CD4-positive, alpha-beta T cell treated with Interleukin-4 for 4 hours (primary cell): ENCODE results near the gene TDRD1.

Source experiments
- DNase-seq: peaks from one replicate; pipeline ENCODE4 v3.0.0-alpha.2; 2020

TDRD1 gene

GRCh38 chr10:114179747-114180146, 594 bp downstream of the TDRD1 start:
- no peak for DNase-seq

GRCh38 chr10:114180937-114181336, 1.8 kb downstream of the TDRD1 start:
- DNase-seq = no peak

GRCh38 chr10:114181971-114182370, 2.8 kb downstream of the TDRD1 start:
- no peak for DNase-seq

- DNase-seq = no peak
These were observed 4.4 kb downstream of the TDRD1 start for GRCh38 chr10:114183563-114183962.

- DNase-seq = no peak
These were observed 5.1 kb downstream of the TDRD1 start for GRCh38 chr10:114184276-114184675.

GRCh38 chr10:114188001-114188400, 8.8 kb downstream of the TDRD1 start:
- no peak for DNase-seq

GRCh38 chr10:114188900-114189299, 9.7 kb downstream of the TDRD1 start:
- no peak for DNase-seq

GRCh38 chr10:114189700-114190099, 10.5 kb downstream of the TDRD1 start:
- DNase-seq = no peak

GRCh38 chr10:114195079-114195478, 15.9 kb downstream of the TDRD1 start:
- no peak for DNase-seq

GRCh38 chr10:114199239-114199638, 20.1 kb downstream of the TDRD1 start:
- DNase-seq = no peak

GRCh38 chr10:114202812-114203211, 23.7 kb downstream of the TDRD1 start:
- no peak for DNase-seq

- no peak for DNase-seq
These were observed 27.7 kb downstream of the TDRD1 start for GRCh38 chr10:114206902-114207301.

GRCh38 chr10:114207349-114207748, 28.2 kb downstream of the TDRD1 start:
- DNase-seq = no peak

GRCh38 chr10:114208351-114208750, 29.2 kb downstream of the TDRD1 start:
- no peak for DNase-seq

- no peak for DNase-seq
These were observed 33.0 kb downstream of the TDRD1 start for GRCh38 chr10:114212153-114212552.

GRCh38 chr10:114215033-114215432, 35.9 kb downstream of the TDRD1 start:
- no peak for DNase-seq

- DNase-seq = no peak
These were observed 41.1 kb downstream of the TDRD1 start for GRCh38 chr10:114220281-114220680.

GRCh38 chr10:114221235-114221634, 42.1 kb downstream of the TDRD1 start:
- no peak for DNase-seq

GRCh38 chr10:114223066-114223465, 43.9 kb downstream of the TDRD1 start:
- no peak for DNase-seq

GRCh38 chr10:114228156-114228555, 49.0 kb downstream of the TDRD1 start:
- no peak for DNase-seq

GRCh38 chr10:114232561-114233176, 53.5 kb downstream of the TDRD1 start:
- DNase-seq = no peak

GRCh38 chr10:114233482-114233881, 54.3 kb downstream of the TDRD1 start:
- no peak for DNase-seq

- DNase-seq = no peak
These were observed 55.0 kb downstream of the TDRD1 start for GRCh38 chr10:114234132-114234531.

- DNase-seq = no peak
These were observed 60.2 kb downstream of the TDRD1 start, which contains the start of gene VWA2 for GRCh38 chr10:114239117-114239993. Gene VWA2 (plus strand): TSS chr10:114239254. CDS start chr10:114248714, 9,460 bp downstream.
